ENCODE data around the gene SLC22A3.

The SLC22A3 gene

DNA sequence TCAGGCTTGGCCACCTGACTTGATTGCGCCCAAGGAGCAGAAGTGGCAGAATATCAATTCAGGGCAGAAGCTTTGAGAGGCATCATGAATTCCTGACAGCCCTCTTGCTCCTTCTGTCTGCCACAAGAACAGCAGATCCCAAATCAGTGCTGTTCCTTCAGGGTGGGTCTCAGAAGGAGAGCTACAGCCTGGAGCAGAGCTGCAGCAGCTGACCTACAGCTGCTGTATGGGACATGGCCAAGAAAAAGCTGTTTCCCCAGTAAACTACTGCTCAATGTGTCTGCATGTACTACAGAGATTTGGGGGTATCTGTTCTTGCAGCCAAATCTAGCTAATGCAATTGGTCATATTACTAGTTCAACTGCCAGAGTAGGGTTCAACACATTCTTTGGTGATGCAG lies 69.0 kb downstream of the SLC22A3 start:
- no peak for DNase-seq (ENCODE audit: low read depth in 2 of 2)

DNA sequence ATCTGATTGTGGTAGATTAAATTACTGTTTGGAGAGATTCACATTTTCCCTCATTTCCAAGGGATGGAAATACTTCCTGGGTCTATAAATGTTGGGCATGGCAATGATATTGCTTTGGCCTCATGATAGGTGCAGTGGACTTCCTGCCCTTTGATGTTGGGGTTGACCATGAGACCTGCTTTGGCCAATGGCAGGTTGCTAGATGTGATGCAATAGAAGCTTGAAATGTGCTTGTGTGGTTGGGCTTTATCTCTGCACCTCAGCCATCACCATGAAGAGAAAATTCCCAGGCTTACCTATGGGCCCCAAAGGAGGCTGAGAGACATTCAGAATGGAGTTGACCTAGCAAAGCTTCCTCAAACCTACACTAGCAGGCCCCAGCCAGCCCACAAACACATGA lies 69.4 kb downstream of the SLC22A3 start:
- no peak for DNase-seq (ENCODE audit: low read depth in 2 of 2)

DNA sequence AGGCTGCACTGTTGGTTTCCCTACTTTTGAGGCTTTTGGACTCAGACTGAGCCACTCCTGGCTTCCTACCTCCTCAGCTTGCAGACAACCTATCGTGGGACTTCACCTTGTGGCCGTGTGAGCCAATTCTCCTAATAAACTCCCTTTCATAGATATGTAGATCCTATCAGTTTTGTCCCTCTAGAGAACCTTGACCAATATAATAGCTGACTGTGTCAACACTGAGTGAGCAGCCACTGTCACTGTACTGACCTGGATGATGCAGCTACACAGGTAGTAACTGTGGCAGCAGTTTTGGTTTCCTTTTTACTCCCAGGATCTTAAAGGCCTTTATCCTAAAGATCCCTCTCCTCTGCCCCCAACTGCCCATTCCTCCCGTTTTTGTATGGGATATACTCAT lies 70.2 kb downstream of the SLC22A3 start:
- no peak for DNase-seq (ENCODE audit: low read depth in 2 of 2)

DNA sequence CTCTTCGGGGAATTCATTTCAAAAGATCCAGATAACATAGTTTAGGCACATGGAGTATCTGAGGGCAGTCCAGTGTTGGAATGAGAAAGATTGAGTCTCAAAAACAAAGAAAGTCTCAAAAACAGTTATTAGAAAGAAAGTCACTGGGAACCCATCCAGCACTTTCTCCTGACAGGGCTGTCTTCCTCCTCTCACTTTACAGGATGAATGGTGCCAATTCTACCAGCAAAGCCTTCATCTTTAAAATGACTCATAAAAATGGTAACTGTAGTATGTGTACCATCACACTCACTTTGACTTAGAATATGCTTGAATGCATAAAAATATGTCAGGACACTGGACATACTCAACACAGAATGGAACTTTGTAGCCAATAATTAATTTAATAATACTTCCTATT lies 71.3 kb downstream of the SLC22A3 start:
- no peak for DNase-seq (ENCODE audit: low read depth in 2 of 2)

DNA sequence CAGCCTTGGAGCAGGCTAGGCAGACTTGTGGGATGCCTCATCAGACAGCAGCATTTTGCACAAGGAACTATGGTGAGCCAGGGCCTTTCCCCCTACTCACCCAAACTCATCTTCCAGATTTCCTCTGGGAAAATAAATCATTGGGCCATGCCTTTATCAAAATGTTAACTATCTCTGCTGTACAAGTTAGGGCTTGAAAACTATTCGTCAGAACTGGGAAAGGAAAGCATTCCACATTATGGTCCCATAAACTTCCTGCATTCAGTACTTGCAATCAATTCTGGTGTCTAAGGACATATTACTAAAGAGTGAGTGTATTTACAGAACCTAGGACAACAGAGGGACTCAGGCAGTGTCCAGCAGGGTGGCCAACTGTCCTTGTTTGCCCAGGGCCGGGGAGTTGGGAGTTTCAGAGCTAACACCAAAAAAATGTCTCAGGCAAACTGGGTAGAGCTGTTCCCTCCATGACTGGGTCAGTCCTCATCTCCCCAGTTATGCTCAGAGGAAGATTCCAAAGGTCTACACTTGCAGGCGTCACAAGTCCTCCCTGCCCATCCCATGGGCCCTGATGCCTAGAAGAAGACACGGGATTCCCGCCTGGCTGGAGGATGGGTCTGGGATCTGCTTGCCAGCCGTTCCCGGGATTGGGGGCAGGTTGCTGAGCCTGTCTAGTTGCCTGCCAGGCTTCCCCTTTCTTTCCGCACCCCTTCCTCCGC lies 72.2 kb downstream of the SLC22A3 start:
- DNase-seq (ENCODE audit: low read depth in 2 of 2) = no peak

DNA sequence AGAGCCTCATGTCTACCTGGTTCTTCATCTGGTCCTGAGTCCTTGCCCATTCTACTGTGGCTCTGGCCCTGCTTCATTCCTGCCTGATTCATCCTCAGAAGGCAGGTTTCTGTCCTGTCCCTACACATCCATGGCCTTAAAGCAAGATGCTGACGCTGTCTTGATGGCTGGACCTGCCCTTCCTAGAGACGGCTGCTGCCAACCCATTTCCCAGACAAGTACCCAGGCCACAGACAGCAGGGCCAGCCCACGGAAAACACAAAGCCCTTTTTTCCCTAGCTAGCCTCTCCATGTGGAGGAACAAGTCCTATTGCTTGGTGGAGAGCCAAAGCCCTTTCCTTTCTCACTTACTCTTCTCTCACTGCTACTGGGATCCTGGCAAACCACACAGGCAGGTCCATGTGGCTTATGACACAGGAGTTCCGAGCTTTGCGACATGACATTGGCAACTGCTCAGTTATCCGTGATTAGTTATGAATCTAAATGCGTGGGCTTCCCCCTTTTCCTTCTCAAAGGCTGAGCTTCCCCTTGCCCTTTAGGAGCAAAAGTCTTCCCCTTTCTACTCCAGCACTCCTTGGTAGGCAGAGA lies 72.9 kb downstream of the SLC22A3 start:
- no peak for DNase-seq (ENCODE audit: low read depth in 2 of 2)

DNA sequence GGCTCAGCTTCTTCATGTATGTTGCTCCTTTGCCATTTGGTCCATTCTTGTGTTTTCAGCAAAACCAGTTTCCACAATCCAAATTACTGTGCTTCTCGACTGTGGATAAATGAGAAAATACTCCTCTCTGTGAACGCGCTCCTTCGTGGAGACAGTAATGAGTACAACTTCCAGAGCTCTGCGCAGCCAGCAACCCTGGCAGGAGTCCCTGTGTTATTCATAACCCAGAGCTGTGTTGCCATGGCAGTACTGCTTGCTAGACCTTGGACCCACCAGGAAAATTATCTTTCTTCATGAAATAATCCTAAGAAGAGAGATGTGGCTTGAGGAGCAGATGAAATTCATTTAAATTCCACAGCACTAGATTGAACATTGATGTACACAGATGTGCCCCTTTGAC lies 73.7 kb downstream of the SLC22A3 start:
- DNase-seq (ENCODE audit: low read depth in 2 of 2) = no peak

DNA sequence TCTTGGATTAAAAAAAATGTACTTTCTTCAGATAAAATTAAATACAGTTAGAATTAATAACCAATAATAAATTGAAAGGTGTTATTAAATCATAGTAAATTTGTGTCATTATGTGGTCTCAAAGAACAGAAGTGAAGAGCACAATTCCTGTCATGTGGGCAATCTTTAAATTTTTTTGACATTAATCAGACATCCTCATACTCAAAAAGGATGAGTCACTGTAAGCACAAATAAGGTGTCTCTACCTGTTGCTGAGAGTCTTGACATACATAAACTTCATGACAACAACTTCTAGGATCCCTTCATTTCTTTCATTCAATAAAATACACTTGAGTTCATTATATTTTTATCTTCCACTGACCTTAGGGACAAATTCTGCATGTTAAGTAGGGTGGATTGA lies 76.1 kb downstream of the SLC22A3 start:
- no peak for DNase-seq (ENCODE audit: low read depth in 2 of 2)

DNA sequence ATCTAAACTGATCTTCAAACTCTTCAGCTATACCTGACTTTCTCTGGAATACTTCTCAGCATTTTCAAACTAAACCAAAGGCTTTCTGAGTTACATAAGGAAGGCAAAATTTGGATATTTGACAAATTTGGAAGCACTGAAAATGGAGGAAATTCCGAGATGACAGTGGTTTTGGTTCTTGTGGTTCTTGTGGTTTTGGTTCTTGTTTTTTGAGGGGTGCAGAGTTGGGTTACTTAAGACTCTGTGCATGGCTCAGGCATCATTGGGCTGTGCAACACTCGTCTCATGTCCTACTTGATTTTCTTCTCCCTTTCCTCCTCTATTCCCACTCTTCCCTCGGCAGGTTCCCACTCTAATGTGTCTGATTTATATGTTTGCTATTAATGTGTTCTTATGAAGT lies 78.0 kb downstream of the SLC22A3 start:
- DNase-seq (ENCODE audit: low read depth in 2 of 2) = no peak

DNA sequence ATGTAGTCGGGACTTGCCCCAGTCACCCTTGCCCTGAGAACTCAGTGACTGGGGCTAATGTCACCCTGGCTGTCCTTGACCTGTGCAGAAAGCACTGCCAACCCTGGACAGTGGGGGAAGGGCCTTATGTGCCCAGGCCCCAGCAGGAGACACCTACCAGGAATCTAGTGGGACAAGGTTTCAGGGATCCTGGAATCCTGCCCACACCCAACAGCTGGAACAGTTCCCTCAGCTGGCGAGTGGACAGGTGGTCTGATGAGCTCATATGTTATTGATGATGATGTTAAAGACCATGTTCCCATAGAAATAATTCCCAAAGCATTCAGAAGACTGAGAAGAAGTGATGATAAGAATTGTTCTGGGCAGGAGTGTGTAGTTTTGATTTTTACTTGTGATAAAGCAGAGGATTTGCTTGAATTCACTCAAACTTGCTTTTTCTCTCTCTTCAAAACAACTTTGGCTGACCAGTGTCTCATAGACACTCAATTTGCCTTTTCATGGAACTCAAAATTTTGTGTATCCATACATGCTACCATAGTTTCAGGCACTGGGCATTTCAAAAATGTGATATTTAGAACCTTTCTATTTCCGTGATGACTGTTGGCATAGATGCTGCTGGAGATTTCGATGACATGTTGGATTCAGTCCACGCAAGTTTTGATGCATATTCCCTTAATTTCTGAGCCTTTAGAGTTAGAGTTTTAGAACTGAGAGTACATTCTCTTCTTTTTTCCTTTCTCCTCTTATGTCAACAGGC lies 79.3 kb downstream of the SLC22A3 start:
- DNase-seq (ENCODE audit: low read depth in 2 of 2) = no peak

DNA sequence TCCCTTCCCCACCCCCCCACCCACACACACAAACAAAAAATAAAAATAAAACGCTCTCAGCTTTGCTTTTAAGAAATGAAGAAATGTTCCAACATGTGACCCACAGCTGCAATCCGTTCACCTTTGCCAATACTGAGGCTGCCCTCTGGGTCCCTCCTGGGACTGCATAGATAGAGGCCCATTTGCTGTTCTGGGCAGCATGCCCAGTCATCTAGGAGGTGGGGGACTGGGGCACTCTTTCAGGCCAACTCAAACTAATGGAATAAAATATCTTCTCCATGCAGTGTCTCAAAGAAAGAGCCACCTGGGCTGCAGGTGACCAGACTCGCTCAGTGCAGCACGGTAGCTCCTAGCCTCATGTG lies 79.9 kb downstream of the SLC22A3 start:
- no peak for DNase-seq (ENCODE audit: low read depth in 2 of 2)

DNA sequence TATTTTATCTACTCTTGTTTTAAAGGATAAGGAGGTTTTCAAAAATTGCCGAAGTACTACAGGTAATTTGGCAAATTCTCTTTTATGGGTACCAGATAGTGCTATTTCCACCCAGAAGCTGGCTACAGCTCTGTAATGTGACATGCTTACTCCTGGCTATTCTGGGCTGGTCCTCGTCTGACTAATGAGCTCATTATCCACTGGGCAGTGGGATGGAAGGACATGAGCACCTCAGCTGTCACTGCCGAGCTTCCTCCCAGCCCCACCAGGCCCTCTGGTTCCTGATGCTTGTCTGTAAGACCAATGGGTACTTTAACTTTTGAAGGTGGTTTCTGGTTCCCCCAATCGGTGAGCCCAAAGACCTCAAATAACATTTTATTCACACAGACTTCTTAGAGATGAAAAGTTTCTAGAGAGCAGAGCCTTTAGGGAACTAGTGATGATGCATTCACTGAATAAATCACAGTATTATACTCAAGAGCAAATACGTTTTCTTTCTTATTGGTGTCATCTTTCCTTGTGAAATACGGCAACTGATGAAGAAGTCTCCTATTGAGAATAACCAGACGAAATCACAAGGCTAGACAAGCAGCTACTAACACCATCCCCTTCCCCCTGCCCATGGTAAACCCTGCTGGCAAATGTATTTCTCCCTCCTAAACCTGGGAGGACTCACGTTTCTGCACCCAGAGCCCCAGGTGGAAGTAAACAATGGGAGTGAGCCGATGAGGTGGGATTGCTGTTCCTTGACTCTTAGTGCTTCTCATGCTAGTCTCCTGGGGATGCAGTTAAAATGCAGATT lies 80.8 kb downstream of the SLC22A3 start:
- no peak for DNase-seq (ENCODE audit: low read depth in 2 of 2)

DNA sequence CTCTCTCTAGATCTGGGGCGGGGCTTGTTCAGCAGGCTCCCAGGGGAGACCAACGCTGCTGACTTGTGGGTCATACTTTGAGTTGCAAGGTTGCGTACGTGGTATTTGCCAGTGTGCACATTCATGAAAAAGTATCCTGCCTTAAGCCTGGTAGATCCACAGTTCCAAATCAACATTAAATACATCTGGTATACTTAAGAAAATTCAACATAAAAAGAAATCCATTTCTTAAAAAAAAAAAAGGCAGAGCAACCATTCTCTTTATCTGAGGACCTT lies 81.4 kb downstream of the SLC22A3 start:
- DNase-seq (ENCODE audit: low read depth in 2 of 2) = no peak

DNA sequence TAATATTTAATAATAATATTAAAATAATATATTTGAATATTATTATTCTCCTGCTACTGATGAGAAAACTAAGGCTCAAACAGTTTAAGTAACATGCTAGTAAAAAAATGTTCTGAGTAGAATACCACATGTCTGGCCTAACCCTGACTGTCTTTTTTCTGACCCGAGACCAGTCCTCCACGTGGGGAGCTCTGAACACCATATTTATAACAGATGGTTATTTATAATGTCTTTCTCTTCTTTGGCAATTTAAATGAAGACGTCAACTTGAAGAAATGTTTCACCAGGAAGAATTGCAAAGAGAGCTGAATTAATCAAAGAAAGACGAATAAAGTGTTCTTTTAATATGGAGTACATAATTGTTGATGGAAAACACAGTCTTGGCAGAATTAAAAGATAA lies 82.0 kb downstream of the SLC22A3 start:
- no peak for DNase-seq (ENCODE audit: low read depth in 2 of 2)

DNA sequence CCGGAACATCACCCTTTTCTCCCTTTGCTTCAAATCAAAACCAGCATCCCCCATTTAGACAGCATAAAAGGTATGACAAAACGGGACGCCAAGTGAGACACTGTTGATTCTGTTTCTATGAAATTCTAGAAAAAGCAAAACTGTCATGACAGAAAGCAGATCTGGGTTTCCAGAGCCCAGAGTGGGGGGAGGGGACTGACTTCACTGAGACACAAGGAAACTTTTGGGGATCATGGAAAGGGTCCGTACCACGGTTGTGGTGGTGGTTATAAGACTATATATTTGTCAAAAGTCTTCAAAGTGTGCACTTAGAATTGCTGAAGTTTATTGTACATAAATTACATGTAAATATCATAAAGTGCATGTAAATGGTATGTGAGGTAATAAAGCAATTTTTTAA lies 82.6 kb downstream of the SLC22A3 start:
- no peak for DNase-seq (ENCODE audit: low read depth in 2 of 2)

DNA sequence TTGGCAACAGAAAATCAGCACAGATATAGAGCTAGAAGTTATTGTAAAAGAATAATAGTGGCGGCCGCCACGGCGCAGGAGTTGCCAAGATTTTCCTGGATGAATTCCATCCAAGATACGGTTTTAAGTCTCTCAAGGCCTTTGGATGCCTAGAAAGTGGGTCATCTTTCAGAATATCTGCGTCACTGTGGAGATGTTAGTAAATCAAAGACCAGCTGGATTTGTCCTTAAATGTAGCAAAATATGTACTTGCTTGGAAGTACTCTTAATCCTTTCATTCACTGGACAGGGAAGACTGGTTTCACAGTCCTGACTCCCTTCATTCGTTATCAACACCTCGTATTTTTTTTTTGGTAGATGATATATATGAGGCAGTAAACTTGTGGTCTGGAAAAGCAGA lies 83.0 kb downstream of the SLC22A3 start:
- DNase-seq (ENCODE audit: low read depth in 2 of 2) = no peak

DNA sequence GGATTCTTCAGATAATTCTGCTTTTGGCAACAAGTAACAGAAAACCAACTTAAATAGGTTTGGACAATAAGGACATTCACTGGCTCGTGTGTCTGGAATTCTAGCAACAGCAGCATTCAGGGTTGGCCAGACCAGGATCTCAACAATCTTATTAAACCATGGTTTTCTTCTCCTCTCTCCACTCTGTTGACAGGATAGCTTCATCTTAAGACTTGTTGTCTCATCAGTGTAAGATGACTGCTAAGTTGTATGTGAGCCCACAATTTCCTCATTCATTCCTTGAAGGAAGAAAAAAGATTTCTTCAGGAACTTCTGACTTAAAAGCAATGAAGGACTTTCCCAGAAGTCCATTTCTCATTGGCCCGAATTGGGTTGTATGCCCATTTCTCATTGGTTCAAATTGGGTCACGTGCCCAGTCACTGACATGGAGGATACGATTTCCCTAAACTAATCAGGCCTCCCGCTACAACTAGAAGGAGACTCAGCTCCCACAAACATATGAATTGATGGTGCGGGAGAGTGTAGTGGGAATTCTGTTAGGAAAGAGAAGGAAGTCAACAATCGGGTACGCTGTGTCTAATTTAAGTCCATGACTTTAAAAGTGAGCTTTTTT lies 83.7 kb downstream of the SLC22A3 start:
- DNase-seq (ENCODE audit: low read depth in 2 of 2) = no peak

DNA sequence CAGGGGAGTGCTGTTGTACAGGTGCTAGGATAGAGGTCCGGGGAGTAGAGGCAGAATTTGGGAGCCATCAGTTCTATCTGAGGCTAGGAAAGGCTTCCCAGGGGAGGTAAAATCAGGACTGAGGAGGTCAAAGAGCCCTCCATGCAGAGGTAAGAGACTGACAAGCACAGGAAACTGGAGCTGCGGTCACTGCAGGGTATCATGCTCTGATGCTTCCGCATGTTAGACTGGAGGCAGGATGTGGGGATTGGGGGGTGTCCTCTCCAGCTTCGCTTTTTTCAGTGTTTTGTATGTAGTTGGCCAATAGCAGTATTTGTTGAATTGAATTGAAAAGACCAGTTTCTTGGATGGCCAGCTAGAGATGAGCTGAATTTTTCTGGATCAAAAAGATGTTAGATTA lies 87.8 kb downstream of the SLC22A3 start:
- no peak for DNase-seq (ENCODE audit: low read depth in 2 of 2)

DNA sequence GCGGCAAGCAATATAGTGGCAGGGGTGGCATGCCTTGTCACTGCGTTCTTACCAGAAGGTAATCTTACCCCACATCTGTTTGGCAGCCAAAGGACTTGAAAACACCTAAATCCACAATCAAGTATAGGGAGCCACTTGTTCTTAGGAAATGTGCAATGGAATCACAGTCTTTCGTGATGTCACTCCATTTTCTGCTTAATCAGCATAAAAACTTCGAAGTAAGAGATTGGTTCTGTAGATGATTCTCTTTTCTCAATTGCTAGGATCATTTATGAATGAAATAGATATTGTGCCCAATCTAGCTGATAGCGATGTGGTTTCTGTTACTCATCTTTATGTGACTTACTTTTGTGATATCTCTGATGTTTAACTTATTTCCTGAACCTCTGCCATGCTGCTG lies 89.0 kb downstream of the SLC22A3 start:
- DNase-seq (ENCODE audit: low read depth in 2 of 2) = no peak

DNA sequence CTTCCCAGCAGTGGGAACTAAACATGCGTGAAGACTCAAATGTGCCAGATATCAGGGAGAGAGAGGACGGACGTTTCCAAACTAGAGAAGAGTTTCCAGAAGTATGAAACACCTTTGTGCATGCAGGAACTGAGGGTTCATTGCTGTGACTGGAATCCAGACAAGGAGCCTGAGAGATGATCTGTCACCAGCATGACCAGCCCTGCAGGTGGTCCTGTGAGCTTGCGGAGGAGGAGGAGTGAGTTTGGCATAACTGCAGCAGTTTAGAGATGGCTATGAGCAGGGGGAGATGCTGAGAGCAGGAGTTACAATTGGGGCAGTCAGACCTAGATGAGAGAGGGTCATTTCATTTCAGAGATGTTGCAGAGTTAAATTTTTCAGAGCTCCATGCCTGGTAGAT lies 89.6 kb downstream of the SLC22A3 start:
- no peak for DNase-seq (ENCODE audit: low read depth in 2 of 2)

DNA sequence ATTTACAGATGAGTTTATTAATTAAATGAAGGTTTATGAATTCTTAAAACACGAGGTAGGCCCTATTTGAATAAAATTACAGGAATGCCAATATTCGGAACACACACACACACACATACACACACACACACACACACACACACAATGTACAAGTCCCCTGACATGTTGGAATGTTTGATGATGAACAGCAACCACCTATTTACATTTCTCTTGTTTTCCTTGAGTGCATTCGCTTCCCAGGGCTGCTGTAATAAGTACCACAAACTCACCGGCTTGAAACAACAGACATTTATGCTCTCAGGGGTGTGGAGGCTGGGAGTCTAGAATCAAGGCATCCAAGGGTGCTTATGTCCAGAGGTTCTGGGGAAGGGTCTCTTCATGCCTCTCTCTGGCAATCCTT lies 90.3 kb downstream of the SLC22A3 start:
- no peak for DNase-seq (ENCODE audit: low read depth in 2 of 2)

DNA sequence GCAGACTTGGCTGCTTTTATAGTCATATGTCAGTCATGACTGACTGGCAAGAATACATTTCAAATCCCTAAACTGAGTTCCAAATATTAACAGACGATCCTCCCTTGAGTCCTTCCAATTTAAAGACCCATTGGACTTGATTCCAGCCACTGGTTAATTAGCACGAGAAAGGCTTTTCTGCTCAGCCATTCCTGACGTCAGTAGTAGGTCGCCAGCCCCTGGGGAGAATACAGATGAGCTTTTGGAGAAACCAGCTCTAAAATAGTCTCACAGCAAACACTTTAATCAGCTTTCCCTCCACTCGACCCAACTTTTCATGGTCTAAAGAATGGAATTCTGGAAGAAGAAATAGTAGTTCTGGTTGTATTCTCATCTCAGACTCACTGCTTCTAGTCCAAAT lies 91.6 kb downstream of the SLC22A3 start:
- DNase-seq (ENCODE audit: low read depth in 2 of 2) = no peak

Measured in activated CD4-positive, alpha-beta T cell treated with anti-CD3 and anti-CD28 coated beads for 24 hours (primary cell).